ENCODE measurements around the gene SLC25A1.

The SLC25A1 gene

DNA sequence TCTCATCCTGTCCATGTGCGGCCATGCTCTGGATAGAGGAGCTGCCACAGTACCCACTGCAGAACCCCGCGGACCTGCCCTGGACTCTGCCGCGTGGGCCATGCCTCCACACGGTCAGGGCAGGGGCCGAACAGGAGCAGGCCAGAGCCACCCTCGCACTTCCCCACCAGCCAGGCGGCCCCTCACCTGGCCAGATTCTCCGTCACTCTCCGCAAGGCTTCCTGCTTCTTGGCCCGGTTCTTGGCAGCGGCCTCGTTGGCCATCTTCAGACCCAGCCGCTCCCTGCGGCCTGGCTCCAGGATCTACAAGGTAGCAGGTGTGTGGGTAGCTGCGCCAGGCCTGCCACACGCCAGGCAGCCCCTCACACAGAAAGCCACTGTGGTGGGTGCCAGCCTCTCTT is 43.7 kb downstream of the SLC25A1 start:
- DNase-seq (ENCODE audit: low read depth): no peak
- TF ChIP-seq, protein P1, sequence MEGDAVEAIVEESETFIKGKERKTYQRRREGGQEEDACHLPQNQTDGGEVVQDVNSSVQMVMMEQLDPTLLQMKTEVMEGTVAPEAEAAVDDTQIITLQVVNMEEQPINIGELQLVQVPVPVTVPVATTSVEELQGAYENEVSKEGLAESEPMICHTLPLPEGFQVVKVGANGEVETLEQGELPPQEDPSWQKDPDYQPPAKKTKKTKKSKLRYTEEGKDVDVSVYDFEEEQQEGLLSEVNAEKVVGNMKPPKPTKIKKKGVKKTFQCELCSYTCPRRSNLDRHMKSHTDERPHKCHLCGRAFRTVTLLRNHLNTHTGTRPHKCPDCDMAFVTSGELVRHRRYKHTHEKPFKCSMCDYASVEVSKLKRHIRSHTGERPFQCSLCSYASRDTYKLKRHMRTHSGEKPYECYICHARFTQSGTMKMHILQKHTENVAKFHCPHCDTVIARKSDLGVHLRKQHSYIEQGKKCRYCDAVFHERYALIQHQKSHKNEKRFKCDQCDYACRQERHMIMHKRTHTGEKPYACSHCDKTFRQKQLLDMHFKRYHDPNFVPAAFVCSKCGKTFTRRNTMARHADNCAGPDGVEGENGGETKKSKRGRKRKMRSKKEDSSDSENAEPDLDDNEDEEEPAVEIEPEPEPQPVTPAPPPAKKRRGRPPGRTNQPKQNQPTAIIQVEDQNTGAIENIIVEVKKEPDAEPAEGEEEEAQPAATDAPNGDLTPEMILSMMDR (IDR thresholded peaks at IDR 0.05; ENCODE audit: control insufficient read depth, extremely low read depth, insufficient read depth): no peak
- H3K4me3 ChIP-seq (ENCODE audit: low read depth, low read length): no peak overlapping the region

DNA sequence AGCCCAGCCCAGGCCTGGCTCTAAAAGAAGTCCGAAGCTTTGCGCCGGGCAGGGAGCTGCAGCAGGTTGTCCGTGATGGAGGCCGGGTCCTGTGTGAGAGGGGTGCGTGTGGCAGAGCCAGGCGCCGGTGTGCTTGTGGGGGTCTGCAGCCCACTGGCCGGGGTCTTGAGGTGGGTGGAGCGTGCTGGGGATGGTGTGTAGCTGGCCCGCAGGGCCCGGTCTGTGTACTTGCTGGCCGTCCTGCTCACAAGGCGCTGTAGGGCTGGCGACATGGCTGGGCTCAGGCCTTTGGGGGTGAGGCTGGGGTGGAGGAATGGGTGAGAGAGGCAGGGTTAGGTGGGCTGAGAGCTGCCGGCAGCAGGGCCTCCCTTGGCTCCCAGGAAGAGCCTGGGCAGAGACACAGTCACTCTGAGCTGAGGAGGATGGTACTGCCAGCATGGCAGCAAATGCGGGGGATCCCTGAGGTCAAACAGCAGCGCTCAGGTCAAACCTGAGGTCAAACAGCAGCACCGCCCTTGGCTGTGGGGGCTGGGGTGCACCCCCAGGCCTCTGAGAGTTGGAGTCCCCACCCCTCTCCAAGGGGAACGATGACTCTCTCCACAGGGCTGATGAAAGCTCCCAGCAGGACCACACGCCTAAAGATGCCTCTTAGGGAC is 44.2 kb downstream of the SLC25A1 start:
- DNase-seq (ENCODE audit: low read depth): no peak
- TF ChIP-seq, protein P1 (IDR thresholded peaks at IDR 0.05; ENCODE audit: control insufficient read depth, extremely low read depth, insufficient read depth): no peak
- H3K4me3 ChIP-seq (ENCODE audit: low read depth, low read length): no peak overlapping the region

DNA sequence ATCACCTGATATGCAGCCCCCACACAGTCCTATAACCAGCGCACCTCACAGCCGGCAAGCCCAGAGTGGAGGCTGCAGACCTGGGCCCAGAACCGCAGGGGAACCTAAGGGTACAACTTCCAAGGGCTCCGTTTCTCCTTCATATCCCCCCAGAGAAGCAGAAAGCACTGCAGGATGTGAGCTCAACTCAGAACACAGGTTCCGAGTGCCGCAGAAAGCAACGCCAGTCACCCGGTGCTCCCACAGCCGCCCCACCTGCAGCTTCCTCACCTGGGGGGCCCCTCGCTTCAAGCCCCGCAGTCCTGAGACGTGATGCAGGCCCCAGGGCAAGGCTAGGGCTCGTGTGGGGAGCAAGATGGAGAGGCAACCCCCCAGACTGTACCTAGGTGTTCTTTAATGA is 45.0 kb downstream of the SLC25A1 start:
- TF ChIP-seq, protein P1 (IDR thresholded peaks at IDR 0.05; ENCODE audit: control insufficient read depth, extremely low read depth, insufficient read depth): no peak
- H3K4me3 ChIP-seq (ENCODE audit: low read depth, low read length): no peak overlapping the region
- no peak for DNase-seq (ENCODE audit: low read depth)

DNA sequence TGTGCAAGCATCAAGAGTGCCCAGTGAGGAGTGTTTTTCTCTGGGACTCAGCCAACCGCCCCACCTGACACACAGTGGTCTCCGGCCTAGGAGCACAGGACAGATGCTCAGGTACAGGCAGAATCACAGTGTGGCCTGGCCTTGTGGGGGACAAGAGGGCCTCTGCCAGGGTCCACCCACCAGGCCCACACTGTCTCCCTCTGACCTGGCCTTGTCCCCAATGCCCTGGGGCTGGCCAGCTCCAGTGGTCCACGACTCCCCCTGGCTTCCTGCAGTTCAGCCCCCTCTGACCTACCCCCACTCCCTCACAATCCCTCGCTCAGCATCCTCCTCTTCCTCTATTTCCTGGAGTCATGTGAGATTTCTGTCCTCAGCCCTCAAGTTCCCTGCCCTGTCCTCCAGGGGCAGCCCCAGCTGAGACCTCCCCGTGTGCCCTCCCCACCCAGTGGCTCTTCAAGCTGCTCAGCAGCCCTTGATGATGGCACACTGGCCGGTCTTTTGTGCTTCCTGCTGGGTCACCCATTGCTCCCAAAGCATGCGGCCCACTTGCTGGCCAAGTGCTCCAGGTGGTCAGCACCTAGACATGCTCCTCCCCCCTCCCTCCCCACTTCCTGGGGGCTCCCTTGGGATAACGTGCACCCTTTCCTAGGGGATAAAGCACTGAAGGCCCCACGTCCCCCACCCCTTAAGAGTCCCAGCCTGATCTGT is 45.7 kb downstream of the SLC25A1 start:
- no peak for DNase-seq (ENCODE audit: low read depth)
- TF ChIP-seq, protein P1 (IDR thresholded peaks at IDR 0.05; ENCODE audit: control insufficient read depth, extremely low read depth, insufficient read depth): no peak

DNA sequence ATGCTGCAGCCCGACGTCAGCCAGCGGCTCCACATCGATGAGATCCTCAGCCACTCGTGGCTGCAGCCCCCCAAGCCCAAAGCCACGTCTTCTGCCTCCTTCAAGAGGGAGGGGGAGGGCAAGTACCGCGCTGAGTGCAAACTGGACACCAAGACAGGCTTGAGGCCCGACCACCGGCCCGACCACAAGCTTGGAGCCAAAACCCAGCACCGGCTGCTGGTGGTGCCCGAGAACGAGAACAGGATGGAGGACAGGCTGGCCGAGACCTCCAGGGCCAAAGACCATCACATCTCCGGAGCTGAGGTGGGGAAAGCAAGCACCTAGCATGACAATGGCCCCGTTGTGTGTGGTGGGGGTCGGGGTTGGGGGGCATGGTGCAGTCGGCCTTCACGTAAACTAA is 46.4 kb downstream of the SLC25A1 start:
- TF ChIP-seq, protein P1 (IDR thresholded peaks at IDR 0.05; ENCODE audit: control insufficient read depth, extremely low read depth, insufficient read depth): no peak
- H3K4me3 ChIP-seq (ENCODE audit: low read depth, low read length): no peak overlapping the region
- DNase-seq (ENCODE audit: low read depth): no peak

More for the DNA sequence above, 45.7 kb downstream of the SLC25A1 start:
- no peak overlapping the region for H3K4me3 ChIP-seq (ENCODE audit: low read depth, low read length)

DNA sequence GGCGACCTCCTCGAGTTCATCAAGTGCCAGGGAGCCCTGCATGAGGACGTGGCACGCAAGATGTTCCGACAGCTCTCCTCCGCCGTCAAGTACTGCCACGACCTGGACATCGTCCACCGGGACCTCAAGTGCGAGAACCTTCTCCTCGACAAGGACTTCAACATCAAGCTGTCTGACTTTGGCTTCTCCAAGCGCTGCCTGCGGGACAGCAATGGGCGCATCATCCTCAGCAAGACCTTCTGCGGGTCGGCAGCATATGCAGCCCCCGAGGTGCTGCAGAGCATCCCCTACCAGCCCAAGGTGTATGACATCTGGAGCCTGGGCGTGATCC is 46.9 kb downstream of the SLC25A1 start:
- DNase-seq (ENCODE audit: low read depth): no peak
- no peak overlapping the region for H3K4me3 ChIP-seq (ENCODE audit: low read depth, low read length)
- TF ChIP-seq, protein P1 (IDR thresholded peaks at IDR 0.05; ENCODE audit: control insufficient read depth, extremely low read depth, insufficient read depth): no peak
